HS-27A (cell line): ENCODE measurements around the gene ZNF302.

Experiments used
- DNase-seq: peaks from one replicate; pipeline ENCODE4 v3.0.0-alpha.2; 2012; ENCODE audit warnings: low read depth, missing footprints

ZNF302 gene

GRCh38 chr19:34732612-34733211 lies 55.2 kb downstream of the ZNF302 start:
- no peak for DNase-seq

GRCh38 chr19:34733266-34733745 lies 55.8 kb downstream of the ZNF302 start:
- DNase-seq = no peak

GRCh38 chr19:34733746-34734536 lies 56.5 kb downstream of the ZNF302 start, which contains the start of gene ZNF181:
TSS of gene ZNF181 (plus strand) at chr19:34734243. CDS start at chr19:34735038, 795 bp downstream.
- DNase-seq = peak; percentile 96

GRCh38 chr19:34734537-34735103 lies 57.1 kb downstream of the ZNF302 start:
- no peak for DNase-seq
